K562 (cell line): ENCODE results near the gene CACNB1.

ENCODE experiments used
- CHD1 ChIP-seq: fragments of 200-600 bp; sonication (generic); IDR thresholded peaks from one replicate; pipeline ENCODE4 v1.6.1; 2012; ENCODE audit warnings: mild to moderate bottlenecking, moderate library complexity, low read length, inconsistent platforms
- GABPA ChIP-seq: fragments of 200-800 bp; sonication (Bioruptor generic); conservative IDR thresholded peaks from 2 replicates; pipeline ENCODE4 v1.6.1; 2016; ENCODE audit warnings: low read depth, missing genetic modification characterization, missing compliant biosample characterization
- IRF2 ChIP-seq: sonication (generic); formaldehyde crosslinking; IDR thresholded peaks from 2 replicates; pipeline ENCODE4 v1.8.1; 2022; ENCODE audit warnings: mild to moderate bottlenecking, missing genetic modification reagents
- SMAD1 ChIP-seq: fragments of 150-350 bp; IDR thresholded peaks from 2 replicates; pipeline ENCODE4 v1.6.1; 2014; ENCODE audit warnings: low read length, low read depth; ENCODE audit not compliant: partially characterized antibody
- ZNF274 ChIP-seq: IDR thresholded peaks from 2 replicates; pipeline ENCODE4 v1.6.1; 2011; ENCODE audit warnings: low read depth, mild to moderate bottlenecking, low read length, moderate library complexity, borderline replicate concordance
- ZNF324 ChIP-seq: fragments of 250-450 bp; sonication (Bioruptor Pico); IDR thresholded peaks from 2 replicates; pipeline ENCODE4 v1.4.0; 2020; ENCODE audit warnings: mild to moderate bottlenecking
- ZSCAN29 ChIP-seq: fragments of 450-650 bp; IDR thresholded peaks from 2 replicates; pipeline ENCODE4 v1.6.1; 2017
- TF ChIP-seq, protein P1 (sequence below): sonication (generic); formaldehyde crosslinking; IDR thresholded peaks from 2 replicates; pipeline ENCODE4 v1.8.0; 2023; ENCODE audit warnings: mild to moderate bottlenecking, missing genetic modification reagents
- TF ChIP-seq, protein P2 (sequence below): sonication (generic); formaldehyde crosslinking; IDR thresholded peaks from 2 replicates; pipeline ENCODE4 v1.8.1; 2023; ENCODE audit warnings: mild to moderate bottlenecking, missing genetic modification reagents
- TF ChIP-seq, protein P3 (sequence below), 3 experiments: IDR thresholded peaks in 2 of 3; conservative IDR thresholded peaks in 1 of 3; 2 replicates each; pipeline ENCODE4 v1.5.1; 2011 to 2012; ENCODE audit warnings: low read length in 3 of 3, mild to moderate bottlenecking in 3 of 3, control low read depth in 2 of 3, improper control_type of control experiment in 1 of 3, inconsistent platforms in 1 of 3, low read depth in 1 of 3, mixed read lengths in 1 of 3, moderate library complexity in 1 of 3; ENCODE audit not compliant: insufficient read depth in 2 of 3
- TF ChIP-seq, protein P4 (sequence below), 2 experiments: fragments of 450-650 bp; formaldehyde crosslinking in 1 of 2; IDR thresholded peaks; 2 replicates each; pipeline versions ENCODE4 v1.4.0 to v1.6.1; 2014 to 2020; ENCODE audit warnings: mild to moderate bottlenecking in 2 of 2, borderline replicate concordance in 1 of 2, low read depth in 1 of 2

DNA sequence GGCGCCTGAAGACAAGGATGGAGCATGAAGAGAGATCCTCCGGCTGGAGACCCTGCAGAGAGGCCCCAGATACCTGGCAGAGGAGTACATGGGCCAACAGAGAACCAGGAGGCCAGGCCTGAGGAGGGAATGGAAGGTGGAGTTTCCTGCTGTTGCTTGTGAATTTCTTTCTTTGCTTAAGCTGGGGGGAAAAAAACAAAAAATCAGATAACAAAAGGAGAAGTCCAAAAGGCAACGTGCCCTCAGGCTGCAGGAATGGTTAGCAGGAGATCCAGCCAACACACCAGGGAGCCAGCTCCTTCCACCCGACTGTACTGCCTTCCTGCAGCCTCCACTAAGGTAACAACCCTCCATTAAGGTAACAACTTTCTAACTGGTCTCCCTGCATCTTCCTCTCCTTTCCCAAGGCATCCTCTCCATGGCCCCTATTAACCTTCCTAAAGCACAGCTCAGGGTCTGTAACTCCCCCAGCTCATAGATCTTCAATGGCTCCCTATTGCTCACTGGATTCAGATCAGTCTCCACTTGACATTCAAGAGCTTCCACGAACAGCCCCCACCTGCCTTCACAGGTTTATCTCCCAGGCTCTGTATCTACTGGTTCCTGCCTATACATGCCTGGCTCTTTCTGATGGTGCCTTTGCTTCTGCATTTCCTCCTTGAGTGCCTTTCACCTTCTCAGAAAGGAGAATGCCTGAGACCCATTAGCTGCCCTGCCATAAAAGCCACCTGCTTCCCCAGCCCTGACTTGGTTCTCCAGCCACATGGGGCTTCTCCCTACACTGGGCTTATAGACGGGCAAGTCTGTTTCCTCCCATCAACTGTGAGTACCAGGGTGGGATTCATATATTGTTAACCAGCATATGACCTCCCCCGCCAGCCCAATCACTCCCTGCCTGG is 30.8 kb downstream of the CACNB1 start:
- TF ChIP-seq ZNF274 (no peak), CHD1 (no peak), SMAD1 (no peak), GABPA (tag) (no peak), IRF2 (CRISPR knock-in tag) (no peak), ZSCAN29 (no peak), ZNF324 (CRISPR knock-in tag) (no peak)
- TF ChIP-seq, protein P1, sequence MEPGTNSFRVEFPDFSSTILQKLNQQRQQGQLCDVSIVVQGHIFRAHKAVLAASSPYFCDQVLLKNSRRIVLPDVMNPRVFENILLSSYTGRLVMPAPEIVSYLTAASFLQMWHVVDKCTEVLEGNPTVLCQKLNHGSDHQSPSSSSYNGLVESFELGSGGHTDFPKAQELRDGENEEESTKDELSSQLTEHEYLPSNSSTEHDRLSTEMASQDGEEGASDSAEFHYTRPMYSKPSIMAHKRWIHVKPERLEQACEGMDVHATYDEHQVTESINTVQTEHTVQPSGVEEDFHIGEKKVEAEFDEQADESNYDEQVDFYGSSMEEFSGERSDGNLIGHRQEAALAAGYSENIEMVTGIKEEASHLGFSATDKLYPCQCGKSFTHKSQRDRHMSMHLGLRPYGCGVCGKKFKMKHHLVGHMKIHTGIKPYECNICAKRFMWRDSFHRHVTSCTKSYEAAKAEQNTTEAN (CRISPR knock-in tag): no peak
- TF ChIP-seq, protein P2, sequence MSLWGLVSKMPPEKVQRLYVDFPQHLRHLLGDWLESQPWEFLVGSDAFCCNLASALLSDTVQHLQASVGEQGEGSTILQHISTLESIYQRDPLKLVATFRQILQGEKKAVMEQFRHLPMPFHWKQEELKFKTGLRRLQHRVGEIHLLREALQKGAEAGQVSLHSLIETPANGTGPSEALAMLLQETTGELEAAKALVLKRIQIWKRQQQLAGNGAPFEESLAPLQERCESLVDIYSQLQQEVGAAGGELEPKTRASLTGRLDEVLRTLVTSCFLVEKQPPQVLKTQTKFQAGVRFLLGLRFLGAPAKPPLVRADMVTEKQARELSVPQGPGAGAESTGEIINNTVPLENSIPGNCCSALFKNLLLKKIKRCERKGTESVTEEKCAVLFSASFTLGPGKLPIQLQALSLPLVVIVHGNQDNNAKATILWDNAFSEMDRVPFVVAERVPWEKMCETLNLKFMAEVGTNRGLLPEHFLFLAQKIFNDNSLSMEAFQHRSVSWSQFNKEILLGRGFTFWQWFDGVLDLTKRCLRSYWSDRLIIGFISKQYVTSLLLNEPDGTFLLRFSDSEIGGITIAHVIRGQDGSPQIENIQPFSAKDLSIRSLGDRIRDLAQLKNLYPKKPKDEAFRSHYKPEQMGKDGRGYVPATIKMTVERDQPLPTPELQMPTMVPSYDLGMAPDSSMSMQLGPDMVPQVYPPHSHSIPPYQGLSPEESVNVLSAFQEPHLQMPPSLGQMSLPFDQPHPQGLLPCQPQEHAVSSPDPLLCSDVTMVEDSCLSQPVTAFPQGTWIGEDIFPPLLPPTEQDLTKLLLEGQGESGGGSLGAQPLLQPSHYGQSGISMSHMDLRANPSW (CRISPR knock-in tag): no peak
- TF ChIP-seq, protein P3, sequence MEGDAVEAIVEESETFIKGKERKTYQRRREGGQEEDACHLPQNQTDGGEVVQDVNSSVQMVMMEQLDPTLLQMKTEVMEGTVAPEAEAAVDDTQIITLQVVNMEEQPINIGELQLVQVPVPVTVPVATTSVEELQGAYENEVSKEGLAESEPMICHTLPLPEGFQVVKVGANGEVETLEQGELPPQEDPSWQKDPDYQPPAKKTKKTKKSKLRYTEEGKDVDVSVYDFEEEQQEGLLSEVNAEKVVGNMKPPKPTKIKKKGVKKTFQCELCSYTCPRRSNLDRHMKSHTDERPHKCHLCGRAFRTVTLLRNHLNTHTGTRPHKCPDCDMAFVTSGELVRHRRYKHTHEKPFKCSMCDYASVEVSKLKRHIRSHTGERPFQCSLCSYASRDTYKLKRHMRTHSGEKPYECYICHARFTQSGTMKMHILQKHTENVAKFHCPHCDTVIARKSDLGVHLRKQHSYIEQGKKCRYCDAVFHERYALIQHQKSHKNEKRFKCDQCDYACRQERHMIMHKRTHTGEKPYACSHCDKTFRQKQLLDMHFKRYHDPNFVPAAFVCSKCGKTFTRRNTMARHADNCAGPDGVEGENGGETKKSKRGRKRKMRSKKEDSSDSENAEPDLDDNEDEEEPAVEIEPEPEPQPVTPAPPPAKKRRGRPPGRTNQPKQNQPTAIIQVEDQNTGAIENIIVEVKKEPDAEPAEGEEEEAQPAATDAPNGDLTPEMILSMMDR (IDR thresholded peaks at IDR 0.05 in 2 of 3, conservative IDR thresholded peaks at IDR 0.05 in 1 of 3; ENCODE audit: insufficient read depth in 2 of 3, low read depth in 1 of 3, low read length in 3 of 3): no peak
- TF ChIP-seq, protein P4, sequence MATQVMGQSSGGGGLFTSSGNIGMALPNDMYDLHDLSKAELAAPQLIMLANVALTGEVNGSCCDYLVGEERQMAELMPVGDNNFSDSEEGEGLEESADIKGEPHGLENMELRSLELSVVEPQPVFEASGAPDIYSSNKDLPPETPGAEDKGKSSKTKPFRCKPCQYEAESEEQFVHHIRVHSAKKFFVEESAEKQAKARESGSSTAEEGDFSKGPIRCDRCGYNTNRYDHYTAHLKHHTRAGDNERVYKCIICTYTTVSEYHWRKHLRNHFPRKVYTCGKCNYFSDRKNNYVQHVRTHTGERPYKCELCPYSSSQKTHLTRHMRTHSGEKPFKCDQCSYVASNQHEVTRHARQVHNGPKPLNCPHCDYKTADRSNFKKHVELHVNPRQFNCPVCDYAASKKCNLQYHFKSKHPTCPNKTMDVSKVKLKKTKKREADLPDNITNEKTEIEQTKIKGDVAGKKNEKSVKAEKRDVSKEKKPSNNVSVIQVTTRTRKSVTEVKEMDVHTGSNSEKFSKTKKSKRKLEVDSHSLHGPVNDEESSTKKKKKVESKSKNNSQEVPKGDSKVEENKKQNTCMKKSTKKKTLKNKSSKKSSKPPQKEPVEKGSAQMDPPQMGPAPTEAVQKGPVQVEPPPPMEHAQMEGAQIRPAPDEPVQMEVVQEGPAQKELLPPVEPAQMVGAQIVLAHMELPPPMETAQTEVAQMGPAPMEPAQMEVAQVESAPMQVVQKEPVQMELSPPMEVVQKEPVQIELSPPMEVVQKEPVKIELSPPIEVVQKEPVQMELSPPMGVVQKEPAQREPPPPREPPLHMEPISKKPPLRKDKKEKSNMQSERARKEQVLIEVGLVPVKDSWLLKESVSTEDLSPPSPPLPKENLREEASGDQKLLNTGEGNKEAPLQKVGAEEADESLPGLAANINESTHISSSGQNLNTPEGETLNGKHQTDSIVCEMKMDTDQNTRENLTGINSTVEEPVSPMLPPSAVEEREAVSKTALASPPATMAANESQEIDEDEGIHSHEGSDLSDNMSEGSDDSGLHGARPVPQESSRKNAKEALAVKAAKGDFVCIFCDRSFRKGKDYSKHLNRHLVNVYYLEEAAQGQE (IDR thresholded peaks at IDR 0.05; ENCODE audit: borderline replicate concordance): no peak
- TF ChIP-seq, protein P4 (CRISPR knock-in tag; IDR thresholded peaks at IDR 0.05; ENCODE audit: low read depth): no peak
